WTC11 (cell line): ENCODE results near the gene PRKCE.

Source experiments
- CDX4 ChIP-seq: fragments of 250-450 bp; sonication (Bioruptor Pico); IDR thresholded peaks from 2 replicates; pipeline ENCODE4 v1.9.0; 2021; ENCODE audit warnings: moderate library complexity, mild to moderate bottlenecking, inconsistent platforms, borderline replicate concordance
- CTCF ChIP-seq: fragments of 200-600 bp; IDR thresholded peaks from 2 replicates; pipeline ENCODE4 v1.8.0; 2022; ENCODE audit warnings: antibody characterized with exemption
- ETV6 ChIP-seq: sonication (generic); formaldehyde crosslinking; IDR thresholded peaks from 2 replicates; pipeline ENCODE4 v1.8.1; 2022; ENCODE audit warnings: mild to moderate bottlenecking, missing genetic modification reagents
- JUN ChIP-seq: sonication (generic); formaldehyde crosslinking; IDR thresholded peaks from 2 replicates; pipeline ENCODE4 v1.8.0; 2023; ENCODE audit warnings: mild to moderate bottlenecking, missing genetic modification reagents
- NFYB ChIP-seq: sonication (generic); formaldehyde crosslinking; conservative IDR thresholded peaks from 2 replicates; pipeline ENCODE4 v1.8.0; 2022; ENCODE audit warnings: low read depth, missing genetic modification reagents
- SMAD4 ChIP-seq: sonication (generic); formaldehyde crosslinking; IDR thresholded peaks from 2 replicates; pipeline ENCODE4 v1.8.0; 2022; ENCODE audit warnings: mild to moderate bottlenecking, missing genetic modification reagents
- TEAD4 ChIP-seq: sonication (generic); formaldehyde crosslinking; IDR thresholded peaks from 2 replicates; pipeline ENCODE4 v1.8.0; 2022; ENCODE audit warnings: mild to moderate bottlenecking, missing genetic modification reagents
- ZNF138 ChIP-seq: sonication (generic); formaldehyde crosslinking; conservative IDR thresholded peaks from 2 replicates; pipeline ENCODE4 v1.8.1; 2022; ENCODE audit warnings: mild to moderate bottlenecking, moderate library complexity, missing genetic modification reagents
- TF ChIP-seq, protein P1 (sequence below): sonication (generic); formaldehyde crosslinking; IDR thresholded peaks from 2 replicates; pipeline ENCODE4 v1.8.0; 2022; ENCODE audit warnings: missing genetic modification reagents
- TF ChIP-seq, protein P2 (sequence below): sonication (generic); formaldehyde crosslinking; IDR thresholded peaks from 2 replicates; pipeline ENCODE4 v1.8.0; 2023; ENCODE audit warnings: mild to moderate bottlenecking, missing genetic modification reagents
- TF ChIP-seq, protein P3 (sequence below): sonication (generic); formaldehyde crosslinking; conservative IDR thresholded peaks from 2 replicates; pipeline ENCODE4 v1.8.1; 2022; ENCODE audit warnings: mild to moderate bottlenecking, missing genetic modification reagents
- TF ChIP-seq, protein P4 (sequence below): sonication (generic); formaldehyde crosslinking; IDR thresholded peaks from 2 replicates; pipeline ENCODE4 v1.8.1; 2022; ENCODE audit warnings: low read depth, missing genetic modification reagents, borderline replicate concordance

DNA sequence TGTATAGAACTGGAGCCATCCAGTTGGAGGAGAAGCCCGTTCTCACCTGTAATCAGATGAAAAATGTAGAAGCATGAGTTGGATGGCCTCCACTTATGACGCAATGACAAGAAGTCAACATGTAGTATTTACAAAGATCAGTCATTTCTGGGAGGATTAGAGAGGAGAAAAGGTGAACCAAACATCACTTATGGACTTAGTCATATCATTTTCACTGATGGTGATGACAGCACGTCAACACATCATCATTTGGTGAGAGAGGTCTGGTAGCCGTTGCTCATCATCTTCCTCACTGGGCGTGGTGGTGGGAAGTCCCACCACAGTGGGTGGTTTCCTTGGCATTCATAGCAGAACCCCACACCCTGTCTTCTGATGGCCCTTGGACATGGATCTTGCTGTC, 381.5 kb downstream of the PRKCE start:
- TF ChIP-seq, protein P1, sequence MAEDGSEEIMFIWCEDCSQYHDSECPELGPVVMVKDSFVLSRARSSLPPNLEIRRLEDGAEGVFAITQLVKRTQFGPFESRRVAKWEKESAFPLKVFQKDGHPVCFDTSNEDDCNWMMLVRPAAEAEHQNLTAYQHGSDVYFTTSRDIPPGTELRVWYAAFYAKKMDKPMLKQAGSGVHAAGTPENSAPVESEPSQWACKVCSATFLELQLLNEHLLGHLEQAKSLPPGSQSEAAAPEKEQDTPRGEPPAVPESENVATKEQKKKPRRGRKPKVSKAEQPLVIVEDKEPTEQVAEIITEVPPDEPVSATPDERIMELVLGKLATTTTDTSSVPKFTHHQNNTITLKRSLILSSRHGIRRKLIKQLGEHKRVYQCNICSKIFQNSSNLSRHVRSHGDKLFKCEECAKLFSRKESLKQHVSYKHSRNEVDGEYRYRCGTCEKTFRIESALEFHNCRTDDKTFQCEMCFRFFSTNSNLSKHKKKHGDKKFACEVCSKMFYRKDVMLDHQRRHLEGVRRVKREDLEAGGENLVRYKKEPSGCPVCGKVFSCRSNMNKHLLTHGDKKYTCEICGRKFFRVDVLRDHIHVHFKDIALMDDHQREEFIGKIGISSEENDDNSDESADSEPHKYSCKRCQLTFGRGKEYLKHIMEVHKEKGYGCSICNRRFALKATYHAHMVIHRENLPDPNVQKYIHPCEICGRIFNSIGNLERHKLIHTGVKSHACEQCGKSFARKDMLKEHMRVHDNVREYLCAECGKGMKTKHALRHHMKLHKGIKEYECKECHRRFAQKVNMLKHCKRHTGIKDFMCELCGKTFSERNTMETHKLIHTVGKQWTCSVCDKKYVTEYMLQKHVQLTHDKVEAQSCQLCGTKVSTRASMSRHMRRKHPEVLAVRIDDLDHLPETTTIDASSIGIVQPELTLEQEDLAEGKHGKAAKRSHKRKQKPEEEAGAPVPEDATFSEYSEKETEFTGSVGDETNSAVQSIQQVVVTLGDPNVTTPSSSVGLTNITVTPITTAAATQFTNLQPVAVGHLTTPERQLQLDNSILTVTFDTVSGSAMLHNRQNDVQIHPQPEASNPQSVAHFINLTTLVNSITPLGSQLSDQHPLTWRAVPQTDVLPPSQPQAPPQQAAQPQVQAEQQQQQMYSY (CRISPR knock-in tag) = no peak
- TF ChIP-seq CTCF = no peak
- TF ChIP-seq, protein P2, sequence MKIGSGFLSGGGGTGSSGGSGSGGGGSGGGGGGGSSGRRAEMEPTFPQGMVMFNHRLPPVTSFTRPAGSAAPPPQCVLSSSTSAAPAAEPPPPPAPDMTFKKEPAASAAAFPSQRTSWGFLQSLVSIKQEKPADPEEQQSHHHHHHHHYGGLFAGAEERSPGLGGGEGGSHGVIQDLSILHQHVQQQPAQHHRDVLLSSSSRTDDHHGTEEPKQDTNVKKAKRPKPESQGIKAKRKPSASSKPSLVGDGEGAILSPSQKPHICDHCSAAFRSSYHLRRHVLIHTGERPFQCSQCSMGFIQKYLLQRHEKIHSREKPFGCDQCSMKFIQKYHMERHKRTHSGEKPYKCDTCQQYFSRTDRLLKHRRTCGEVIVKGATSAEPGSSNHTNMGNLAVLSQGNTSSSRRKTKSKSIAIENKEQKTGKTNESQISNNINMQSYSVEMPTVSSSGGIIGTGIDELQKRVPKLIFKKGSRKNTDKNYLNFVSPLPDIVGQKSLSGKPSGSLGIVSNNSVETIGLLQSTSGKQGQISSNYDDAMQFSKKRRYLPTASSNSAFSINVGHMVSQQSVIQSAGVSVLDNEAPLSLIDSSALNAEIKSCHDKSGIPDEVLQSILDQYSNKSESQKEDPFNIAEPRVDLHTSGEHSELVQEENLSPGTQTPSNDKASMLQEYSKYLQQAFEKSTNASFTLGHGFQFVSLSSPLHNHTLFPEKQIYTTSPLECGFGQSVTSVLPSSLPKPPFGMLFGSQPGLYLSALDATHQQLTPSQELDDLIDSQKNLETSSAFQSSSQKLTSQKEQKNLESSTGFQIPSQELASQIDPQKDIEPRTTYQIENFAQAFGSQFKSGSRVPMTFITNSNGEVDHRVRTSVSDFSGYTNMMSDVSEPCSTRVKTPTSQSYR (CRISPR knock-in tag) = no peak
- TF ChIP-seq, protein P3, sequence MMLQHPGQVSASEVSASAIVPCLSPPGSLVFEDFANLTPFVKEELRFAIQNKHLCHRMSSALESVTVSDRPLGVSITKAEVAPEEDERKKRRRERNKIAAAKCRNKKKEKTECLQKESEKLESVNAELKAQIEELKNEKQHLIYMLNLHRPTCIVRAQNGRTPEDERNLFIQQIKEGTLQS (CRISPR knock-in tag) = no peak
- no peak for TF ChIP-seq NFYB (CRISPR knock-in tag)
- TF ChIP-seq, protein P4, sequence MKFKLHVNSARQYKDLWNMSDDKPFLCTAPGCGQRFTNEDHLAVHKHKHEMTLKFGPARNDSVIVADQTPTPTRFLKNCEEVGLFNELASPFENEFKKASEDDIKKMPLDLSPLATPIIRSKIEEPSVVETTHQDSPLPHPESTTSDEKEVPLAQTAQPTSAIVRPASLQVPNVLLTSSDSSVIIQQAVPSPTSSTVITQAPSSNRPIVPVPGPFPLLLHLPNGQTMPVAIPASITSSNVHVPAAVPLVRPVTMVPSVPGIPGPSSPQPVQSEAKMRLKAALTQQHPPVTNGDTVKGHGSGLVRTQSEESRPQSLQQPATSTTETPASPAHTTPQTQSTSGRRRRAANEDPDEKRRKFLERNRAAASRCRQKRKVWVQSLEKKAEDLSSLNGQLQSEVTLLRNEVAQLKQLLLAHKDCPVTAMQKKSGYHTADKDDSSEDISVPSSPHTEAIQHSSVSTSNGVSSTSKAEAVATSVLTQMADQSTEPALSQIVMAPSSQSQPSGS (CRISPR knock-in tag) = no peak
- no peak for TF ChIP-seq ETV6 (CRISPR knock-in tag)
- no peak for TF ChIP-seq SMAD4
- no peak for TF ChIP-seq CDX4
- TF ChIP-seq TEAD4 (CRISPR knock-in tag) = no peak
- no peak for TF ChIP-seq ZNF138
- no peak for TF ChIP-seq JUN (CRISPR knock-in tag)
